ENCODE data around the gene MRPL18. TPM values are rescaled to one million over a fixed set of nuclear protein-coding genes. Genes with fewer than 3 reads are reported as not detected.
A peak's percentile ranks its signal among the peaks of the same experiment; 100 is the strongest.
"Not testable (repeated sequence)": the region's sequence is repeated elsewhere in the genome, so short reads cannot be mapped to it uniquely, and the experiment has no call there.

Gene MRPL18
- total RNA-seq, 2 donors from 2014 or later, result 95.2 to 97.4 TPM

DNA sequence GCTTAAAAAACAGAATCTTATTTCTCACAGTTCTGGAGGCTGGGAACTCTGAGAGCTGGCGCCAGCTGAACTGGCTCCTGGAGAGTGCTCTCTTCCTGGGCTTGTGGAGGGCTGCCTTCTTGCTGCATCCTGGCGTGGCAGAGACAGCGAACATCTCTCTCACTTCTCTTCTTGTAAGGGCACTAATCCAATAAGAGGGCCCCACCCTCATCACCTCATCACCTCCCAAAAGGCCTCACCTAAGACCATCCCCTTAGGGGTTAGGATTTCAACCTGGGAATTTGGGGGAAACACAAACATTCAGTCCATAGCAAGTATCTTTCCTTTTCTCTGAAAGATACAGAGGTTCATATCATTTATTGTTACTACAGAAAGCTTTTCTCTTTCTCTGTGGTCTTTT is 33.7 kb downstream of the MRPL18 start:
- no peak for ATAC-seq
- Mint-ChIP-seq H3K9me3 (no peaks in the 10 kb centered on the region), H3K27ac (no peak overlapping the region), H3K36me3 (no peaks in the 10 kb centered on the region)
- no peak for DNase-seq (ENCODE audit: low spot score in 2 of 2)

DNA sequence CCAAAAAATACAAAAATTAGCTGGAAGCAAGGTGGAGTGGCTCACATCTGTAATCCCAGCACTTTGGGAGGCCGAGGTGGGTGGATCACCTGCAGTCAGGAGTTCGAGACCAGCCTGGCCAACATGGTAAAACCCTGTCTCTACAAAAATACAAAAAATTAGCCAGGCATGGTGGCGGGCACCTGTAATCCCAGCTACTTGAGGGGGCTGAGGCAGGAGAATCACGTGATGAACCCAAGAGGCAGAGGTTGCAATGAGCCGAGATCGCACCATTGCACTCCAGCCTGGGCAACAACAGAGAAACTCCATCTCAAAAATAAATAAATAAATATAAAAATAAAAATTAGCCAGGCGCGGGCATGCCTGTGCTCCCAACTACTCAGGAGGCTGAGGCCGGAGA is 34.4 kb downstream of the MRPL18 start:
- not testable (repeated sequence) for ATAC-seq; H3K36me3 Mint-ChIP-seq; H3K27ac Mint-ChIP-seq; DNase-seq (ENCODE audit: low spot score in 2 of 2); H3K9me3 Mint-ChIP-seq

DNA sequence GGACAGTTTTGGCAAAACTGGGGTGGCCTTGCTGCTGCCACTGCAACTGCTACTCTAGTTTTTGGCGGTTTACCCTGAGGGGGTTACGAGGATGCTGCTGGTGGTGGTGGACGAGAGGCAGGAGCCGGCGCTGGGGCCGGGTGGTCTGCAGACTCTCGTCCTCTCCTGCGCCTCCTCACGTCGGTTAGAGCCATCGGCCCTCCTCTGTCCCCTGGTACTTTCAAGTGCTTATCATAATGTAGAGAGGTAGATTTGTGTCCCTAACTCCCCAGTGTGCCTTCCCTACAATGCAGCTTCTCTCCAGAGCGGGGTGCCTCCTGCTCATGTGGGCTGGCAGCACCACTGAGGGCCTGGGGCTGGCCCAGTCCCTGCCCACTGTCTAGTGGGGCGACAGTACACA is 35.7 kb downstream of the MRPL18 start:
- Mint-ChIP-seq H3K27ac (peak overlapping the region in 1 of 2 donors; percentile 24), H3K9me3 (no peaks in the 10 kb centered on the region), H3K36me3 (no peaks in the 10 kb centered on the region)
- no peak for DNase-seq (ENCODE audit: low spot score in 2 of 2)
- no peak for ATAC-seq

DNA sequence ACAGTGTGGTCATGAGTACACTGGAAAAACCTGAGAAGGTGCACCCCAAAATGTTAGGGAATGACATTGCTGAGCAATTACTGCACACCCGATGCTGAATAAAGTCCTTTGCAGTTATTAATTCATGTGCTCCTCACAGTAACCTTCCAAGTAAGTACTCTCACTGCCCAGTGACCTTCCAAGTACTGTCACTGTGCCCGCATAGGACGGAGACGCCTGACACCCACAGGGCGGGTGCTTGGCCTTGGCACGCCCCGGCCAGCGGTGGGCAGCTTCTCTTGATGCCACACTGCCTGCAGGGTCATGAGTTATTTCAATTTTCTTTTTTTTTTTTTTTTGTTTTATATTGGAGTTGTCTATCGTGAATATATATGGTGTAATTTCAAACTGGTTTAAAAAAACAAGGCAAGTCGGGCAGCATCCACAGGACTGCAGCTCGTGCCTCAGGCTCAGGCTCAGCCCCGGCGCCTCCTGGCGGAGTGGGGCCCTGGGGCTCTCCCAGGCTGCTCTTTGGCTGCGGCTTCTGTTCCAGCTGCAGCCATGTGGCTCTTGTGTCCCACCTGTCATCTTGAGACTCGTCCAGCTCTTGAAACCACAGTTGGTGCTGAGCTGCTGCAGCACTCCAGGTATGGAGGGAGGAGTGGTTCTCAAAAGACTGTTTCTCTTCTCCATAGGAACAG is 36.8 kb downstream of the MRPL18 start:
- H3K9me3 Mint-ChIP-seq, result no peaks in the 10 kb centered on the region
- ATAC-seq (no peak), DNase-seq (ENCODE audit: low spot score in 2 of 2) (no peak)
- H3K27ac Mint-ChIP-seq, result no peak overlapping the region
- H3K36me3 Mint-ChIP-seq, result no peaks in the 10 kb centered on the region

DNA sequence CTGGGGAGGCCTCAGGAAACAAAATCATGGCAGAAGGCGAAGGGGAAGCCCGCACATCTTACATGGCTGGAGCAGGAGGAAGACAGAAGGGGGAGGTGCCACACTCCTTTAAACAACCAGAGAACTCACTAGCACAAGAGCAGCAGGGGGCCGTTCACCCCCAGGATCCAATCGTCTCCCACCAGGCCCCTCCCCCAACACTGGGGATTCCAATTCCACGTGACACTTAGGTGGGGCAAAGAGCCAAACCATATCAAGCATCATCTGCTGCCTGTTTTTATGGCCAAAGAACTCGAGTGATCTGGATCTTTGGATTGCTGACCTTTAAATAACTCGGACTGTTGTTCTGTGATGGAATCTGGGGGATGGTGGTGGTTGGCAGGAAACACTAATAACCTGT is 37.8 kb downstream of the MRPL18 start:
- Mint-ChIP-seq H3K9me3 (no peaks in the 10 kb centered on the region), H3K27ac (no peak overlapping the region), H3K36me3 (no peaks in the 10 kb centered on the region)
- no peak for ATAC-seq
- no peak for DNase-seq (ENCODE audit: low spot score in 2 of 2)

DNA sequence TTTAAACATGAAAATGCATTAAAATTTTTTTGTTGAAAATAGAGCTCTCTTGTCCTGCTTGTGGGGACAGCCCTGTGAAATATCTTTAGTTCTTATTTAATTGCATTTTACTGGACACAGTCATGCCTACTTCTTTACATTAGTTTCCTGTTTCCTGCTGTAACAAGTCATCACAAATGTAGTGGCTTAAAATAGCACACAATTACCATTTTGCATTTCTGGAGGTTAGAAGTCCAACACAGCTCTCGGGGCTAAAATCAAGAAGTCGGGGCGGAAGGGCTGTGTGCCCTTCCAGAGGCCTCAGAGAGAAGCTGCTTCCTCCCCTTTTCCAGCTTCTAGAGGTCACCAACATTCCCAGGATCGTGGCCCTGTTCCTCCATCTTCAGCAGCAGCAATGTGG is 39.3 kb downstream of the MRPL18 start:
- Mint-ChIP-seq H3K36me3 (no peaks in the 10 kb centered on the region), H3K9me3 (no peaks in the 10 kb centered on the region), H3K27ac (no peak overlapping the region)
- DNase-seq (ENCODE audit: low spot score in 2 of 2) (no peak), ATAC-seq (no peak)

DNA sequence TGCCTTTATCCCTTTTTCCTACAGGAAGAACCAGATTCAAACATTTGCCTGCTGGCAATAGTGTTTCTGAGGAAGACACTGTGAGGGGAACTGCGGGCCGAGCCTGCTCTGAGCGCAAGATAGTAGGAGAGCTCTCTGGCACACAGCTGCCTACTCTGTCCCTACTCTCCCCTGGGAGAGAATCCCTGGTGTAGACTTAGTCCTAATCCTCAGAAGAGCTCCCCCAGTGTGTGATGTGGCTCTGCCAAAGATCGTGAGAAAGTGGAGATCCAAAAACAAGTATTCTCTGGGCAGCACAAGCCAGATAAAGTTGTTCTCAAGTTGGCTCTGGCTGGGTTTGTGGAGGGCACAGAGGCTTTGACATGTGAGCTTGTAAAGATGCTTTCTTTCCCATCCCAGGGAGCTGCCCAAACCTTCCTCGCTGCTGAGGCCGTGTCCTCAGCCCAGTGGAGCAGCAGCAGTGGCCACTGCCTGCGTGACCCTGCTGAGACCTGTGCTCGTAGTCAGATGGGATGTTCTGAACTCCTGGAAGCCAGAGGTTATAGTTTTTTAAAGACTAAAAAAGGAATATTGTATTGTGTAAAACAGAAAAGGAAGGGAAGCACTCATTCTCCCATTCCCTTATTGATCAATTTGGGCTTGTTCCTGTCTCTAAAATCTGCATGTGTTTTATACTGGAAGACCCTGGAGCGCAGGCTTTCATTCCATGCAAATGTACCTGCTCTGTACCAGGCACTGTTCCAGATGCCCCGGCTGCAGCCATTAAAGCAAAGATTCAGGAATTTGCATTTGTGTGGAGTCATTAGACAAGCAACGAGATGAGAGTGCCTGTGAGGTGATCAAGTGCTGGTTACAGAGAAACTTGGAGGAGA is 40.5 kb downstream of the MRPL18 start:
- no peaks in the 10 kb centered on the region for H3K36me3 Mint-ChIP-seq
- H3K9me3 Mint-ChIP-seq, result no peaks in the 10 kb centered on the region
- DNase-seq (ENCODE audit: low spot score in 2 of 2), result no peak
- H3K27ac Mint-ChIP-seq, result no peak overlapping the region
- ATAC-seq, result no peak

DNA sequence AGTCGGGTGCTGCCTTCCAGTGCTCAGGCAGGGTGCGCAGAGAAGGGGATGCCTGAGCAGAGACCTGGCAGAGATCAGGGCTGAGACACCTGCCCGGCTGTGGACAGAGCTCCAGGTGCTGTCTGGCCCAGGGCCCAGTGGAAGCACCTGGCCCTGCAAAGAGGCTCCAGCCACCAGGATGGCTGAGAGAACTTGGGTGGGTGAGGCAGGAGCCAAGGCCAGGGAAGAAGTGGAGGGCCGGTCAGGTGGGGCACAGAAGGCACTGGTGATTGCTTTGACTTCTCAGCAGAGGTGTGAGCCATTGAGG is 41.1 kb downstream of the MRPL18 start:
- H3K36me3 Mint-ChIP-seq, result no peaks in the 10 kb centered on the region
- no peak for DNase-seq (ENCODE audit: low spot score in 2 of 2)
- ATAC-seq, result no peak

DNA sequence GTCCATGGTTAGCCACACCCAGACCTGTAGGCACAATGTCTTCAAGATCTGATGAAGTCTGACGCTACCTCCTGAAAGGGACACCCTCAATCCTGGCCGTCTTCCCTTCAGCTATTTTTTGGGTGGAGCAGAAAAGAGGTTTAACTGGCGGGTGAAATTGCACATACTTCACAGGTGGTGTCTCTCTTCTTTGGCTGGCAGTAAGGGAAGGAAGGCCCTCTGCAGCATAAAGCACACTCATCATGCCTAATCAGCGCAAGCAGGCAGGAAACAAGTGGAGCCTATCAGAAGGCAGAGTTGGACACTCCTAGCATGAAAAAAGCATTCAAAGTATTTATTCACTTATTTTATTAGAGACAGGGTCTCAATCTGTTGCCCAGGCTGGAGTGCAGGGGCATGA is 42.7 kb downstream of the MRPL18 start:
- no peak overlapping the region for H3K27ac Mint-ChIP-seq
- no peaks in the 10 kb centered on the region for H3K9me3 Mint-ChIP-seq
- no peaks in the 10 kb centered on the region for H3K36me3 Mint-ChIP-seq
- no peak for DNase-seq (ENCODE audit: low spot score in 2 of 2)
- ATAC-seq, result no peak

More for the DNA sequence above, 41.1 kb downstream of the MRPL18 start:
- Mint-ChIP-seq H3K9me3 (no peaks in the 10 kb centered on the region), H3K27ac (no peak overlapping the region)

DNA sequence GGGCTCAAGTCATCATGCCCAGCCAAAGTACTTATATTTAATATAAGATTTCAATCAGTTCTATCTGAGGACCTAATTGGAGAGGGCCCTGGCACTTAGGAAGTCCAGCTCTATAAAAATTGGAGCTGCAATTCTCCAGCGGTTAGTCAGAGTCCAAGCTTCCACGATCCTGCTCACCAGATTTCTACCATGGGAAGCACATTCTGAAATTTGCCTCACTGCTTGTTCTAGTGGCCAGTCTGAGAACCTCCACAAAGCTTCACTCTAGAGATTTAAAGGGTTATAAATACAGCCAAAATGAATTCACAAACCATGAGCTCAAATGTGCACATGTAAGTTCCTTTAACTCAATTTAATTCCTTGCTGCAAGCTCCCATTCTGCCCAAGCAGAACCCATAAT is 43.3 kb downstream of the MRPL18 start:
- DNase-seq (ENCODE audit: low spot score in 2 of 2) (no peak), ATAC-seq (no peak)
- Mint-ChIP-seq H3K9me3 (no peaks in the 10 kb centered on the region), H3K27ac (no peak overlapping the region), H3K36me3 (no peaks in the 10 kb centered on the region)

DNA sequence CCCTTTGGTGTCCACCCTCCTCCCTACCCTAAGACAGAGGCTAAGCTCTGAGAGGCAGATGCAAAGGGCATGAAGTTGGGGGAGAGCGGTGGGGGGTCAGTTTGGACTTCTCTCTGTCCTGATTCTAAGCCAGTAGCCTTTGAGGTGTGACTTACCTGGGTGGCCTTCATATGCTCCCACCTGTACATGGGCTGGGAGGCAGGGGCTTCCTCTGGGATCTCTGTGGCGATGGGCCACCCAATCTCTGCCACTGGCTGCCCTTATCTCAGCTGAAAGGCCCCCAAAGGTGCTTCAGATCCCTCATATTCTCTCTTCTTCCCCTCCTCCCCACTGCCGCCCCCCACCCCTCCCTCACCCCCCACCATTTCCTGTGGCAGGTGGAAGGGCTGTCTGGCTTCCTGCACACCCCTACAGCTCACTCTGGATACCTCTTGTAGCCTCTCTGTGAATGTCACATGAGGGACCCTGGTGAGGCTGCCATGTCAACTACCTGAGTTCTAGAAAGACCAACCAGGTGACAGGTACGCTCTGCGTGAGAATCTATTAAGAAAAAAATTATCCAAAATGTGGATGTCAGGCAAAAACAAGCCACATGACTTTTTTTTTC is 43.8 kb downstream of the MRPL18 start:
- no peaks in the 10 kb centered on the region for H3K36me3 Mint-ChIP-seq
- no peaks in the 10 kb centered on the region for H3K9me3 Mint-ChIP-seq
- ATAC-seq (no peak), DNase-seq (ENCODE audit: low spot score in 2 of 2) (no peak)
- no peak overlapping the region for H3K27ac Mint-ChIP-seq

DNA sequence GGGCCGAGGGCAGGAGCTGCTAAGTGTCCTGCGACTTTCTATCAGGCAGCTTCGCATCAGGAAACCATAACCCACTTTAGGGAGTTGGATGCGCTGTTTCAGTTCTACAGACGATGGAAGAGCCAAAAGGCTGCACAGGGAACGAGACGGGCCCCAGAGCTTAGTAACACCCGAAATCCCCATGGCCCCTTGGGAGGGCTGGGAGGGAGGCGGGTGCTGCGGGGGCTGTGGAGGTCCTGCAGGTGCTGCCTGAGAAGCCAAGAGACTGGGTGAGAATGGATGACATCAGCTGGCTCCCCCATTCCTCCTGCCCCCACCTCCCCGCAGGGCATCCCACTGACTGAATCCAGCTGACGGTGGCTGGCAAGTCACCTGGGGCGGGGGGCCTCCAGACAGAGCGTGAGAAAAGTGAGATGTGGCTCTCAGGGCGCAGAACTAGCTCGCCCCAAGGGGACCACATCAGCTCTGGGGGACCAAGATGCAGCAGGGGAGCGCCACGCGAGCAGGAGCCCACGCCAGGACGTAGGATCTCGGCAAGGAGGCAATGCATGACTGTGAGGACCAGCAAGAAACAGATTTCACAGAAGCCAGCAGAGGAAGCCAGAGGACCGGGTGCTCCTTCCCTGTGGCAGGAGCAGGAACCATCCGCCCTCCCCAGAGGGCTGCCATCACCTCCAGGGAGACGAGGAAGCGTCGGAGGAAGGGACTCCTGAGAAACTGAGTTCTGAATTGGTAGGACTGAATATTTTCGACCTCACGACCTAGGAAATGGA is 46.6 kb downstream of the MRPL18 start:
- DNase-seq (ENCODE audit: low spot score in 2 of 2), result no peak
- Mint-ChIP-seq H3K27ac (no peak overlapping the region), H3K9me3 (no peaks in the 10 kb centered on the region), H3K36me3 (no peaks in the 10 kb centered on the region)
- ATAC-seq, result no peak

DNA sequence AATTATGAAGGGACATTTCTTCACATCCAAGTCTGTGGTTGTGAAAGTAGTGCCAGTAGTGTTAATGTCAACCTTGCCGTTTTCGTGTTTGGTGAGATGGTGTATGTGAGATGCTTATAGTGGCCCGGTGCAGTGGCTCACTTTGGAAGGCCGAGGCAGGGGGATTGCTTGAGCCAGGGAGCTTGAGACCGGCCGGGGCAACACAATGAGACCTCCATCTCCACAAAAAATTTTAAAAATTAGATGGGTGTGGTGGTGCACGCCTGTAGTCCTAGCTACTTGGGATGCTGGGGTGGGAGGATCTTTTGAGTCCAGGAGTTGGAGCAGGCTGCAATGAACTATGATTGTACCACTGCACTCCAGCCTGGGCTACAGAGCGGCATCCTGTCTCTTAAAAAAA is 47.2 kb downstream of the MRPL18 start:
- no peak for DNase-seq (ENCODE audit: low spot score in 2 of 2)
- no peak overlapping the region for H3K27ac Mint-ChIP-seq
- no peaks in the 10 kb centered on the region for H3K36me3 Mint-ChIP-seq
- no peak for ATAC-seq
- H3K9me3 Mint-ChIP-seq, result no peaks in the 10 kb centered on the region

DNA sequence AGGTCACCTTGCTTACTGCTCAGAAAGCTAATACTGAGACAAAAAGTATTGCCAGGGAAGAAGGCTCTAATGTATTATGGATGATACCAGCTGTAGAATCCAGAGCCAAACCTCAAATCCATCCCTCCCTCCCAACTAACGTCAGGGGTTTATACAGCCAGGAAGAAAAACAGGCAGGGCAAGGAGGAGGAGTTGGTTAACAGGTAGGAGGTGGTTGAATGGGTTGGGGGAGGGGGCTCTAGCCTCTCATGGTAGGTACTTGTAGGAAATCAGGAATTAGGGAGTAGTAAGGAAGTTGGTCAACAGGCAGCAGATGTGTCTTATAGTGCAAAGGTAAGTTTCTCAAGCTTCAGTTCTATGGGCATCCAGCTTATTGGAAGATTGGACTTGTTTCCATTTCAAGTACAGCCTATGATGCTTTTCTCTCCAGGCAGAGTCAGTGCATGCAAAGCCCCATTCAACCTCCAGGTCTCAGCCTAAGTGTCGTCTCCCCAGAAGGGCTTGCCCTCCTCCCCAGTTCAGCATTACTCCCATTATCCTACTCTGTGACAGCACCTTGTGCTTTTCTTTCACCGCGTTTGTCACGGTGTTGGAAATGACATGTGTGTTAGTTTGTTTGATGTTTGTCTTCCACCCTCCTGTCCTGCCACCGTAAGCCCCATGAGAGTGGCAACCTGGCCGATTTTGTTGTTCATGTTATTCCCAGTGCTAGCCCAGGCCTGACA is 47.9 kb downstream of the MRPL18 start:
- ATAC-seq (no peak), DNase-seq (ENCODE audit: low spot score in 2 of 2) (no peak)
- H3K27ac Mint-ChIP-seq, result no peak overlapping the region
- H3K36me3 Mint-ChIP-seq, result no peaks in the 10 kb centered on the region
- H3K9me3 Mint-ChIP-seq, result no peaks in the 10 kb centered on the region

DNA sequence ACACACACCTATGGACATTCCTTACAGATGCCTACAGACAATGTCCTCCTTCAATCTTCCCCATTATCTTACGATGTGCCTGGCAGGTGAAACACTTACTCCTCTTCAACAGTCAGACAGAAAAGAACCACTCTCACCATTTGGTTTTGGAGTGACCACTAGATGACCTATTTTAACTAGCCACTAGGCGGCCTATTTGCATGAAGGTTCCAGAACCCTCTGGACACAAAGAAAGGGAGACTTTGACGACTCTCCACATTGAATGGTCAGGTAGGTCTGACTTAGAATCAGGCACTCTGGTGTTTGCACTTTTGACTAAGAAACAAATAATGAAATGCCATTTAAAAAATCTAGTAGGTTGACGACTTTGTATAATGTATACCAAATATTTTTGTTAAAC is 51.8 kb downstream of the MRPL18 start:
- H3K36me3 Mint-ChIP-seq, result no peaks in the 10 kb centered on the region
- DNase-seq (ENCODE audit: low spot score in 2 of 2), result no peak
- ATAC-seq, result no peak
- H3K27ac Mint-ChIP-seq, result no peak overlapping the region
- H3K9me3 Mint-ChIP-seq, result no peaks in the 10 kb centered on the region

DNA sequence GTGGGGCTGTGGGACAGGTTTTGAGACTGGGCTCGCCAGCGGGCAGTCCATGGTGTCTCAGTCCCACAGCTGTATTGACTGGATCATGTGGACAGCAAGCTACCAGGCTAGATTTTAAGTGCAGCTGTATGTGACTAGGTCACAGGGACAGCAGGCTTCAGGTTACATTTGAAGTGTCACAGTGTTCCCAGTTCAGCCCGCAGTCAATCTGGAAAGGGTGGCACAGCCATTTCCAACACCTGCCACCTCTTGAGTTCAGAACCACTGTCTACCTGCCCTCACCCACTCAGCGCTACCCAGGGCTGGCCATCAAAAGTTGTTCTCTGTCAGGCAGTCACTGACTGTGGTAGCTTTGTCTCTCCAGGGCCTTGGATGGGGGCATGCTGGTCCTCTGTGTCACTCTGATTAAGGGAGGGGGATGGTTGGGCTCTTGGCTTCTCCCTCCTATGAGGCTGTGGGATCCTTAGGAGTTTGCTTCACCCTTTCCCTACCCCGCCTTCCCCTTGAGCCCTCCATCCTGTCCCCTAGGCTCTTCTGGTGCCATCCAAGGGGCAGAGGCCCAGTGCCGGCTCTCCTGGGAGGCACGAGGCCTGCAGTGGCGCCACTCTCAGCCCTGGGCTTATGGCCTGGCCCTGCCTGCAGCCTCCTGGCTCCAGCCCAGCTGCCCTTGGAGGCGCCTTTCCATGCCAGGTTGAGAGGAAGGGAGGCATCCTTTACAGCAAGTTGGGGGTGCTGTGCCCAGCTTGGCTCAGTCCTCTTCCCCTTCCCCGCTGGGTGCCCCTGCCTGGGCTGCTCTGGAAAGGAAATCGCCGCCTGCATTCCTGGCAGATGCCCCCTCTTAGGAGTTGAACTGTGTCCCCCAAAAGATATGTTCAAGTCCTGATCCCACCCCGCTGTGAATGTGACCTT is 54.7 kb downstream of the MRPL18 start:
- DNase-seq (ENCODE audit: low spot score in 2 of 2) (no peak), ATAC-seq (no peak)
- peak overlapping the region in 1 of 2 donors; percentile 34 for H3K27ac Mint-ChIP-seq
- H3K9me3 Mint-ChIP-seq, result peaks cover 0 to 11% of the 10 kb centered on the region in 2 donors
- H3K36me3 Mint-ChIP-seq, result peaks cover 5 to 6% of the 10 kb centered on the region in 2 donors
